GM19099 (cell line): ENCODE results near the gene ELMO1.

Experiments used
- POLR2A ChIP-seq: IDR thresholded peaks from 3 replicates; pipeline ENCODE4 v1.6.1; 2011; ENCODE audit warnings: low read depth; ENCODE audit not compliant: insufficient read length; ENCODE audit errors: extremely low read depth

Gene ELMO1

DNA sequence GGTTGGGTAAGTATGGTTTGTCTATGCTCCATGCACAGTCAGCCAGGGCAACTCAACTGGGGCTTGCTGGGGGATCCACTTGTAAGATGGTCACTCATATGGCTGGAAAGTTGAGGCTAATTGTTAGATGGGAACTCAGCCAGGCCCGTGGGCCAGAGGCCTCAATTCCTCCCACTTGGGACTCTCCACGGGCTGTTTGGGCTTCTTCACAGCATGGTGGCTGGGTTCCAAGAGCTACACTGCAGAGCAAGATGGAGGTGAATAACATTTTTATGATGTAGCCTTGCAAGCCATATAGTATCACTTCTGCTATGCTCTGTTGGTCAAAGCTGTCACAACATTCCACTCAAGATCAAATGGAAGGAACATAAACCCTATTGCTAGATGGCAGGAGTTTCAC is 39.2 kb downstream of the ELMO1 start:
- TF ChIP-seq POLR2A = no peak

GRCh38 chr7:37408291-37409228 is 40.1 kb downstream of the ELMO1 start:
- no peak for TF ChIP-seq POLR2A

GRCh38 chr7:37405603-37406122 is 43.0 kb downstream of the ELMO1 start:
- no peak for TF ChIP-seq POLR2A

- TF ChIP-seq POLR2A = no peak
Measured at GRCh38 chr7:37405128-37405527, 43.5 kb downstream of the ELMO1 start.

- TF ChIP-seq POLR2A = no peak
Measured at GRCh38 chr7:37399876-37400421, 48.7 kb downstream of the ELMO1 start.

- no peak for TF ChIP-seq POLR2A
Measured at GRCh38 chr7:37398403-37398802, 50.3 kb downstream of the ELMO1 start.

DNA sequence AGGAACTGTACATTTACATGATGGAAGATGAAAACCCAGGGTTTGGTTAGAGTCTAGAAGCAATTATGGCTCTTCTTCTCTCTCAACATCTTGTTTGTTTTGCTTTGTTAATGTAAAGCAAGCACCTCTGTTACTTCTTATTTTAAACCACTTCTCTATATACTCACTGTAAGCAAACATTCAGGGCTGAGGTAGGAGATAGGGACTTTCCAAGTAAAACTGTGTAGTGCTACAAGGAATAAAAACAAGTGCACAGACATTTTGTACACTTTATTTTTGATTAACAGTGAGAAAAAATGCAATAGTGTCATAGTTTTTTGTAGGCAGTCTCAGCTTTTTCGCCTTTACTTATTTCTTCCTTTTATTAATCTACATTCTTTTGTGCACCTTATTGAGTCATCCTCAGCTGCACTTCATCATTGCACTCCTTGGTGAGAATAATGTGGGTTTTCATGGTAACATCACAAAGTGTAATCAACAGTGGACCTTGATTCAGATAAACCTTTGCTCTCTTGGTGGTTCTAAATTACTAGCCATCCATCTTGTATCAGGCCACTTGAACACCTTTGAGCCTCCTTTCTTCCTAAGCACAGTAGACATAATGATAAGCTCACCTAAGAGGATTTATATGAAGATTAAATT is 52.9 kb downstream of the ELMO1 start:
- no peak for TF ChIP-seq POLR2A

DNA sequence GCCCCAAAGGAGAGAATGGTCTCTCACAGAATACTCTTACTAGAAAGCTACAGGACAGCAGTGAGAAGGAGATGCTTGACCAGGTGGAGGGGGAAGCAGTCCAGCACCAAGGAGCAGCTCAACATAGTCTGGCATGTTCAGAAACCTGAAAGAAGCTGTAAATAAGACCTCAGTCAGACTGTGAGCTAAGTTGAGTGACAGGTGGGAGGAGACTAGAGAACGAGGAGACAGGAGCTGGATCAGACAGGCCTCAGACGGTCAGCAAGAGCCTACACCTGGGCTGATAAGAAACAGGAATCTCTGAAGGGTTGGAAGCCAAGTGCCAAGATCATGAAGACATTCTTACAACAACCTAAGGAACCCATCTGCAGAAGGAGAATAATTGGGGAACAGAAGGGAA is 54.5 kb downstream of the ELMO1 start:
- no peak for TF ChIP-seq POLR2A

DNA sequence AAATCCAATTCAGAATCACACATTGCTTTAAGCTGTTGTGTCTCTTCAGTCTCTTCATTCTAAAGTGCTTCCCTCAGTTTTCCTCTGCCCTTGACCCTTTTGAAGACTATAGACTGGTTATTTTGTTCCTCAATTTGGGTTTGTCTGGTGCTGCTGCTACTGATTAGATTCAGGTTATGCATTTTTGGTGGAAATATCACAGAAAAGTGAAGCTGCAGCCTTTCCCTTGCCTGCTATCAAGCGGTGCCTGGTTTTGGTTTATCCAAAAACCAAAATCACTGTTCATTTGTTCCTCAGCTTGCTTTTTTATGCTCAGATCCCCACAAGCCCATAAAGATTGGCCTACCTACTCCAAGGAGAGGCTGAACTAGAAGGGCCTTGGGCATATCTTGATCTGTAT is 55.2 kb downstream of the ELMO1 start:
- no peak for TF ChIP-seq POLR2A

- no peak for TF ChIP-seq POLR2A
Measured at GRCh38 chr7:37392673-37393017, 56.0 kb downstream of the ELMO1 start.

- no peak for TF ChIP-seq POLR2A
Measured at GRCh38 chr7:37391791-37392672, 56.6 kb downstream of the ELMO1 start.

GRCh38 chr7:37390114-37390513 is 58.5 kb downstream of the ELMO1 start:
- no peak for TF ChIP-seq POLR2A

DNA sequence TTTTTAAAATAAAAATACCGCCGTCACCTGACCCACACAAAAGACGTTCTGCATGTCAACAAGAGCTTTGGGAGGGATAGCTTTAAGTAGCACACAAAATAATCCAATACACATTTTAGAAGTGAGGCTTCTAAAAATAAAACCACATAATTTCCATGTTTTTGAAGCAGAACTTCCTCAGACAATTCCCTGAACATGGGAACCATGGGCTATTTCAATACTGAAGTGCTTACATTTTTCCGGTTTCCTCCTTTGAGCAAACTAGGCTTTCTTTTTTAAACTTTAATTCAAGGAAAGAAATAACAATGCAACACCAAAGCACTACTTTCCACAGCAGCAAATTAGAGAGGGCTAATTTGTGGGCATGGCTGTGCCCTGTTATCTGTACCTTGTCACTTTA is 59.9 kb downstream of the ELMO1 start:
- TF ChIP-seq POLR2A = no peak

DNA sequence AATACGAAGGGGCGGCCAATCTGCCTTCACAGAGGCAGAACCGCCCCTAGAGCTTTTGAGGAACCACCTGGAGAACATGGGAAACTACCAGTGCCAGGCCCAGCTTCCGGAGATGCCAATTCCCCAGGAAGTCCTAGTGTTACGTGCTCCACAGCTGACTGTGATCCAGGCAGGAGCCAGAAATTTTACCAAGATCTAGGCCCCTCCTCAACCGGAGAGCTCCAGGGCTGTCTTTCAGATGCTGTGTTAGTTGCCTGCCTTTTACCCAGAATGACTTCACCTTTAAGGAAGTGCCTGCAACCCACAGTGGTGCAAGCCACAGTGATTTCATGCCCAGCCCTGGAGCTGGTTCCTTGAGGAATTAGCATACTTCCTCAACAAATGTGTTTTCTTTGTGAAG is 62.9 kb downstream of the ELMO1 start:
- no peak for TF ChIP-seq POLR2A

- TF ChIP-seq POLR2A = no peak
Measured at GRCh38 chr7:37382546-37383088, 66.0 kb downstream of the ELMO1 start.

- no peak for TF ChIP-seq POLR2A
Measured at GRCh38 chr7:37380831-37381230, 67.8 kb downstream of the ELMO1 start.
